GM12892 (cell line): ENCODE results near the gene RAB28.

Source experiments
- POLR2A ChIP-seq: IDR thresholded peaks from 2 replicates; pipeline ENCODE4 v1.6.1; 2011; ENCODE audit warnings: low read depth, low read length, control low read depth
- POLR2AphosphoS5 ChIP-seq: IDR thresholded peaks from 2 replicates; pipeline ENCODE4 v1.6.1; 2011; ENCODE audit warnings: low read depth, low read length, control low read depth
- TAF1 ChIP-seq: IDR thresholded peaks from 2 replicates; pipeline ENCODE4 v1.6.1; 2011; ENCODE audit warnings: low read depth, mild to moderate bottlenecking, control low read depth, low read length, borderline replicate concordance

DNA sequence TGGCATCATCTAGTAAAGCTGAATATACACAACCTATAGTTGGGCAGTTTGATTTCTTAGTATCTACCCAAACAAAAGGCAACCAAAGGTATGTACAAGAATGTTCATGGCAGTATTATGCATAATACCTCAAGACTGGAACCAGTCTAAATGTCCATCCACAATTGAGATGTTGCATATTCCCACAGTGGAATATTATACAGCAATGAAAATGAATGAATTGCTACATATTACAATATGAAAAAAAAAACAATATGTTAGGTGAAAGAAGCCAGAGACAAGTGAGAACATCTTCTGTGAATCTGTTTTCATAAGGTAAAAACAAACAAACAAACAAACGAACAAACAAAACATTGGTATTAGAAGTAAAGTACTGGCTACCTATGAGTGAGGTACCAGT is 11.6 kb upstream of the RAB28 start:
- no peak for TF ChIP-seq TAF1
- no peak for TF ChIP-seq POLR2AphosphoS5
- no peak for TF ChIP-seq POLR2A
